Hepatocyte (in vitro differentiated cells): ENCODE data around the gene DHDH. TPM values are rescaled to one million over a fixed set of nuclear protein-coding genes. Genes with fewer than 3 reads are reported as not detected.

Experiments
- DNase-seq: peaks from one replicate; pipeline ENCODE4 v3.0.0-alpha.2; 2016; ENCODE audit warnings: low spot score
- H2AFZ ChIP-seq: fragments of 200-600 bp; sonication (generic); 2 replicates; pipeline ENCODE4 v1.6.0; 2016; ENCODE audit warnings: antibody characterized with exemption, mild to moderate bottlenecking
- H3K27ac ChIP-seq: fragments of 200-600 bp; sonication (generic); 2 replicates; pipeline ENCODE4 v1.5.1; 2016; ENCODE audit warnings: mild to moderate bottlenecking
- H3K27me3 ChIP-seq: fragments of 200-600 bp; sonication (generic); 2 replicates; pipeline ENCODE4 v1.6.1; 2016
- H3K36me3 ChIP-seq: fragments of 200-600 bp; sonication (generic); replicated peaks from 2 replicates; pipeline ENCODE4 v1.5.1; 2016; ENCODE audit warnings: low read depth; ENCODE audit not compliant: insufficient read depth
- H3K4me1 ChIP-seq: fragments of 200-600 bp; sonication (generic); 2 replicates; pipeline ENCODE4 v1.5.1; 2016; ENCODE audit warnings: mild to moderate bottlenecking, moderate library complexity; ENCODE audit not compliant: insufficient read depth
- H3K4me2 ChIP-seq: fragments of 200-600 bp; sonication (generic); 2 replicates; pipeline ENCODE4 v1.6.0; 2016
- H3K4me3 ChIP-seq: fragments of 200-600 bp; sonication (generic); 2 replicates; pipeline ENCODE4 v1.5.1; 2016; ENCODE audit warnings: mild to moderate bottlenecking
- H3K79me2 ChIP-seq: fragments of 200-600 bp; sonication (generic); 2 replicates; pipeline ENCODE4 v1.6.0; 2017; ENCODE audit warnings: mild to moderate bottlenecking
- H3K9me2 ChIP-seq: fragments of 200-600 bp; sonication (generic); replicated peaks from 2 replicates; pipeline ENCODE4 v1.6.0; 2017; ENCODE audit warnings: mild to moderate bottlenecking; ENCODE audit not compliant: insufficient read depth
- H3K9me3 ChIP-seq: fragments of 200-600 bp; sonication (generic); 2 replicates; pipeline ENCODE4 v1.5.1; 2016; ENCODE audit warnings: low read depth, mild to moderate bottlenecking
- H4K20me1 ChIP-seq: fragments of 200-600 bp; sonication (generic); 2 replicates; pipeline ENCODE4 v1.6.0; 2016; ENCODE audit warnings: mild to moderate bottlenecking; ENCODE audit not compliant: insufficient read depth, poor library complexity, severe bottlenecking
- EZH2 ChIP-seq: fragments of 200-600 bp; sonication (generic); IDR thresholded peaks from 2 replicates; pipeline ENCODE4 v1.6.1; 2016; ENCODE audit warnings: antibody characterized with exemption, mild to moderate bottlenecking, borderline replicate concordance
- EZH2phosphoT487 ChIP-seq: fragments of 200-600 bp; sonication (generic); IDR thresholded peaks from one replicate; pipeline ENCODE4 v1.6.1; 2018; ENCODE audit warnings: antibody characterized with exemption, mild to moderate bottlenecking, low read depth, moderate library complexity; ENCODE audit not compliant: unreplicated experiment, severe bottlenecking
- WGBS: methylation state at CpG from one replicate; pipeline ENCODE4 v1.1.6; 2016; ENCODE audit warnings: low lambda C conversion rate; ENCODE audit errors: missing lambda C conversion rate; 5-methylcytosine and 5-hydroxymethylcytosine counted together
- polyA plus RNA-seq: library from polyadenylated mRNA; unstranded; fragments of >200 nt; fragmentation: Nextera tagmentation; extraction: Ambion mirVana; gene quantifications from 2 replicates; pipeline ENCODE4 v1.2.1, GENCODE V29; 2016
- total RNA-seq: library from RNA; depleted of rRNA; stranded (reverse); fragments of >200 nt; gene quantifications from 2 replicates; pipeline ENCODE4 v1.2.3, GENCODE V29; 2014
- TF ChIP-seq, protein P1 (sequence below): fragments of 200-600 bp; sonication (generic); IDR thresholded peaks from 2 replicates; pipeline ENCODE4 v1.5.1; 2016; ENCODE audit warnings: antibody characterized with exemption, mild to moderate bottlenecking; ENCODE audit not compliant: poor library complexity

Gene DHDH
- total and polyA plus RNA-seq, 2 experiments from 2014 or later: 2.9 to 3.7 TPM

DNA sequence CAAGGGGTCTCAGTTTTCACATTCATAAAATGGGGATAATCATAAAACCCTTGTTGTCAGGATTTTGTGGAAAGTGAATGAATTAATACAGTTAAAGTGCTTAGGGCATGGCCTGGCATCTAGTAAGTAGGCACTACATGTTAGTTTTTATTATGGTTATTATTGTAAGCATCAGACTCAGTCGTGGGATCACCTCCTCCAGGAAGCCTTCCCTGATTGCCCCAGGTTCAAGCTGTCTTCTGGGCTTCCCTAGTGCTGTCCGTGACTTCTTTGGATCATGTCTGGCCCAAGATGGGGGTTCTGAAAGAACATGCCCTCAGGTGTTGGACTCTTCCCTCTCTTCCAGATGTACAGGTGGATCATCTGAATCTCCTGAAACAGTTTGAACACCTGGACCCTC is 22.7 kb upstream of the DHDH start:
- Histone ChIP-seq H2AFZ (no peak overlapping the region), H3K27me3 (no peaks in the 10 kb centered on the region), H3K9me3 (no peaks in the 10 kb centered on the region), H3K79me2 (no peaks in the 10 kb centered on the region), H3K36me3 (no peaks in the 10 kb centered on the region), H3K4me3 (no peak overlapping the region), H4K20me1 (no peaks in the 10 kb centered on the region), H3K4me1 (no peaks in the 10 kb centered on the region), H3K9me2 (no peaks in the 10 kb centered on the region), H3K27ac (no peak overlapping the region), H3K4me2 (no peak overlapping the region)
- TF ChIP-seq, protein P1, sequence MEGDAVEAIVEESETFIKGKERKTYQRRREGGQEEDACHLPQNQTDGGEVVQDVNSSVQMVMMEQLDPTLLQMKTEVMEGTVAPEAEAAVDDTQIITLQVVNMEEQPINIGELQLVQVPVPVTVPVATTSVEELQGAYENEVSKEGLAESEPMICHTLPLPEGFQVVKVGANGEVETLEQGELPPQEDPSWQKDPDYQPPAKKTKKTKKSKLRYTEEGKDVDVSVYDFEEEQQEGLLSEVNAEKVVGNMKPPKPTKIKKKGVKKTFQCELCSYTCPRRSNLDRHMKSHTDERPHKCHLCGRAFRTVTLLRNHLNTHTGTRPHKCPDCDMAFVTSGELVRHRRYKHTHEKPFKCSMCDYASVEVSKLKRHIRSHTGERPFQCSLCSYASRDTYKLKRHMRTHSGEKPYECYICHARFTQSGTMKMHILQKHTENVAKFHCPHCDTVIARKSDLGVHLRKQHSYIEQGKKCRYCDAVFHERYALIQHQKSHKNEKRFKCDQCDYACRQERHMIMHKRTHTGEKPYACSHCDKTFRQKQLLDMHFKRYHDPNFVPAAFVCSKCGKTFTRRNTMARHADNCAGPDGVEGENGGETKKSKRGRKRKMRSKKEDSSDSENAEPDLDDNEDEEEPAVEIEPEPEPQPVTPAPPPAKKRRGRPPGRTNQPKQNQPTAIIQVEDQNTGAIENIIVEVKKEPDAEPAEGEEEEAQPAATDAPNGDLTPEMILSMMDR: no peak
- TF ChIP-seq EZH2: no peak
- no peak for TF ChIP-seq EZH2phosphoT487
- no peak for DNase-seq
- 96% methylated on average over 2 of the region's 2 CpGs for WGBS

DNA sequence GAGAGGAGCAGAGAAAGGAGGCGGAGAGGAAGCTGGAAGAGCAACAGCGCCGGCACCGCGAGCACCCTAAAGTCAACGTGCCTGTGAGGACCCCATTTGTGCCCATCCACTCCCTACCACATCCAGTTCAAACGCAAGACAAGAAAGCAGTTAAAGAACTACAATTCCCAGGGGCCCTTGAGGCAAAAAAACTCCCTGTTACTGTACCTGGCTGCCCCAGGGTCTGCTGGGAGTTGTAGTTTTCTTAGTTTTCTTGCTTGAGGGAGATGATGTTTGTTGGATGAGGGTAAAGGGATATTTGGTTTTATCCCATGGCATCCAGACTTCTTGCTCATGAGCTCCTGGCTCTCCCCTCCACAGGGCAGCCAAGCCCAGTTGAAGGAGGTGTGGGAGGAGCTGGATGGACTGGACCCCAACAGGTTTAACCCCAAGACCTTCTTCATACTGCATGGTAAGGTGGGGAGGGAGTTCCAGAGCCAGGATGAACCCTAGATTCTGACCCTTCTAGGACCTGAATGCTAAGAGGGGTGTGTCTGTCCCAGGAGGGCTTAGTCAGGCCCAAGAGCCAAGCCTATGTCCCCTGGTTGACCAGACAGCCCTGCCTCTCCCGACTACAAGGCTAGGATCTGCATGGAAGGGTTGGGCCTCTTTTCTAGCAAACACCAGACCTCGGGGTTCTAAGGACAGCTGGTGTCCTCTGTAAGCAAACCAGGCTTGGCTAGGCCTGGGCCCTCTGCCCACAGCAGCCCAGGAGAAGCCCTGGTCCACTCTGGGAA is 20.2 kb upstream of the DHDH start:
- no peaks in the 10 kb centered on the region for H4K20me1 ChIP-seq
- no peaks in the 10 kb centered on the region for H3K36me3 ChIP-seq
- H3K9me2 ChIP-seq: no peaks in the 10 kb centered on the region
- no peak overlapping the region for H3K4me3 ChIP-seq
- H3K79me2 ChIP-seq: no peaks in the 10 kb centered on the region
- no peaks in the 10 kb centered on the region for H3K27me3 ChIP-seq
- 94% methylated on average over 9 of the region's 9 CpGs for WGBS
- no peak overlapping the region for H3K27ac ChIP-seq
- TF ChIP-seq EZH2 (no peak), EZH2phosphoT487 (no peak)
- TF ChIP-seq, protein P1: no peak
- no peaks in the 10 kb centered on the region for H3K4me1 ChIP-seq
- DNase-seq: no peak
- no peaks in the 10 kb centered on the region for H3K9me3 ChIP-seq
- H3K4me2 ChIP-seq: no peak overlapping the region
- no peak overlapping the region for H2AFZ ChIP-seq

DNA sequence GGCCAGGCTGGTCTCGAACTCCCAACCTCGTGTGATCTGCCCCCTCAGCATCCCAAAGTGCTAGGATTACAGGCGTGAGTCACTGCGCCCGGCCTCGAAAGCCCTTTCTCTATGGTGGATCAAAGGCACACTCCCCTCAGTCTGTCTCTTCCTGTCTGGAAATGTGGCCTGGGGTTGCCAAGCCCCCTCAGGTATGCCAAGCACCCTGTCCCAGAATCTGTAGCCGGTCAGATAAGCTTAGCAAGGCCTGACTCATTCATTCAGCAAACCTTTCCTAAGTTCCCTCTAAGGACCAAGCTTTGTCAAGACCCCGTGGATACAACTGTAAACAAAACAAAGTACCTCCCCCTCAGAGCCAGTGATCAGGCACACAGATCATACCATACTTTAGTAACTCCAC is 19.3 kb upstream of the DHDH start:
- no peaks in the 10 kb centered on the region for H3K27me3 ChIP-seq
- H3K27ac ChIP-seq: no peak overlapping the region
- H3K9me2 ChIP-seq: no peaks in the 10 kb centered on the region
- no peaks in the 10 kb centered on the region for H4K20me1 ChIP-seq
- 97% methylated on average over 8 of the region's 8 CpGs for WGBS
- no peaks in the 10 kb centered on the region for H3K36me3 ChIP-seq
- H3K4me3 ChIP-seq: no peak overlapping the region
- H3K4me1 ChIP-seq: no peaks in the 10 kb centered on the region
- no peak overlapping the region for H2AFZ ChIP-seq
- no peak for DNase-seq
- TF ChIP-seq, protein P1: no peak
- TF ChIP-seq EZH2: no peak
- TF ChIP-seq EZH2phosphoT487: no peak
- no peaks in the 10 kb centered on the region for H3K9me3 ChIP-seq
- H3K79me2 ChIP-seq: no peaks in the 10 kb centered on the region
- H3K4me2 ChIP-seq: no peak overlapping the region
